ENCODE results near the gene GAS2L2. TPM values are rescaled to one million over a fixed set of nuclear protein-coding genes. Genes with fewer than 3 reads are reported as not detected.
"Not testable (repeated sequence)": the region's sequence is repeated elsewhere in the genome, so short reads cannot be mapped to it uniquely, and the experiment has no call there.

Gene GAS2L2
- total RNA-seq, 1 experiment from 2014 or later: not detected

DNA sequence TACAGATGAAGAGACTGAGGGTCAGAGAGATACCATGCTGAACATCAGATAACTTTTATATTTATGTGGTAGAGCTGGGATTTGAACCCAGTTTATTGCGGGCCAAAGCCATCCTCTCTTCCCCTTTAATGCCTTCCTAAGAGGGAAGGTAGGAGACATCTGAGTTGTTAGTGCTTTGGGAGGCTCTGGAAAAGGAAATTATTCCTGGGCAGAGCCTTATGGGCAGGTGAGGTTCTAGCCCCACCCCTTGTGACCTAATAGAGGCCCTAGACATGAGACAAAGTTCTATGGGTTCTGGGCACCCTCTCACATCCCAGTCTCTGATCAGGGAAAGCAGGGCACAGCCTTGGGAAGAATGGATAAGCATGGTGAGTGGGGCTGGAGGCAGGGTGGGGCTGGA is 7.5 kb upstream of the GAS2L2 start, which contains the start of gene C17orf50:
Gene C17orf50 (plus strand): TSS at position 301 of the 400 bp plus-strand sequence. CDS start 55 bp downstream, at position 356.
- peaks cover 26% of the 10 kb centered on the region; the same call in 1 of the 2 replicates for H3K27me3 ChIP-seq (ENCODE audit: insufficient read depth, low read depth)
- DNase-seq: no peak
- H3K79me2 ChIP-seq (ENCODE audit: low read depth): no peaks in the 10 kb centered on the region
- H3K4me3 ChIP-seq: no peak within 1 kb of the TSS
- POLR2A ChIA-PET (ENCODE audit: unreplicated experiment): no interaction called here
- H3K9me3 ChIP-seq (ENCODE audit: insufficient read depth, low read depth): no peaks in the 10 kb centered on the region
- 0 out of 2 replicates have a peak, but pooled peaks cover 3% of the 10 kb centered on the region for H3F3A ChIP-seq (ENCODE audit: insufficient read depth, low read depth)
- H3K36me3 ChIP-seq (ENCODE audit: low read depth): no peaks in the 10 kb centered on the region
- no TSS peak for BruUV-seq (replicated peaks)
- H3K9me2 ChIP-seq (ENCODE audit: insufficient read depth): no peaks in the 10 kb centered on the region
- no peak within 1 kb of the TSS for H3K27ac ChIP-seq
- CTCF ChIA-PET: no interaction called here
- H3K4me1 ChIP-seq (replicated peaks; ENCODE audit: insufficient read depth): no peaks in the 10 kb centered on the region
- intact Hi-C loops (cut with micrococcal nuclease; ENCODE audit: unreplicated experiment): no loop called here
- no peaks in the 10 kb centered on the region for H4K20me1 ChIP-seq (ENCODE audit: insufficient read depth)
- TF ChIP-seq EZH2 (IDR thresholded peaks at IDR 0.05; ENCODE audit: low read depth): no peak
- TF ChIP-seq, protein P1, sequence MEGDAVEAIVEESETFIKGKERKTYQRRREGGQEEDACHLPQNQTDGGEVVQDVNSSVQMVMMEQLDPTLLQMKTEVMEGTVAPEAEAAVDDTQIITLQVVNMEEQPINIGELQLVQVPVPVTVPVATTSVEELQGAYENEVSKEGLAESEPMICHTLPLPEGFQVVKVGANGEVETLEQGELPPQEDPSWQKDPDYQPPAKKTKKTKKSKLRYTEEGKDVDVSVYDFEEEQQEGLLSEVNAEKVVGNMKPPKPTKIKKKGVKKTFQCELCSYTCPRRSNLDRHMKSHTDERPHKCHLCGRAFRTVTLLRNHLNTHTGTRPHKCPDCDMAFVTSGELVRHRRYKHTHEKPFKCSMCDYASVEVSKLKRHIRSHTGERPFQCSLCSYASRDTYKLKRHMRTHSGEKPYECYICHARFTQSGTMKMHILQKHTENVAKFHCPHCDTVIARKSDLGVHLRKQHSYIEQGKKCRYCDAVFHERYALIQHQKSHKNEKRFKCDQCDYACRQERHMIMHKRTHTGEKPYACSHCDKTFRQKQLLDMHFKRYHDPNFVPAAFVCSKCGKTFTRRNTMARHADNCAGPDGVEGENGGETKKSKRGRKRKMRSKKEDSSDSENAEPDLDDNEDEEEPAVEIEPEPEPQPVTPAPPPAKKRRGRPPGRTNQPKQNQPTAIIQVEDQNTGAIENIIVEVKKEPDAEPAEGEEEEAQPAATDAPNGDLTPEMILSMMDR (conservative IDR thresholded peaks at IDR 0.05): no peak
- no peak within 1 kb of the TSS for H2AFZ ChIP-seq
- H3K4me2 ChIP-seq: no peak within 1 kb of the TSS

DNA sequence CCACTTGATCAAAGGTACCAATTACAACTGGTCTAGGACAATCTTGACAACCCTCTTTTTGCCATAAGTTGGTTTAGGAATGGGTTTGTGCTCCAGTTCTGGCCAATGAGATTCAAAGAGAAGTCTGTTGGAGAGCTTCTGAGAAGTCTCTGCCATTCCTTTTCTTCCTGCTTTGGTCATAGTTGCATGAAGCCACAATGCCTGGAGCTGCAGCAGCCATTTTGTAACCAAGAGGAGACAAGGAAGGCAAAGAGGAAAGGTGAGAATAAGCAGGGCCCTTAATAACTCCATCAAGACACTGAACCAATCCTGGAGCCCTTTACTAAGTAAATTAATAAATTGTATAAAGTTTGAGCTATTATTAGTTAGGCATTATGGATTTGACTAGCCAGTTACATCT is 4.2 kb upstream of the GAS2L2 start:
- TF ChIP-seq EZH2 (IDR thresholded peaks at IDR 0.05; ENCODE audit: low read depth): no peak
- TF ChIP-seq, protein P1 (conservative IDR thresholded peaks at IDR 0.05): no peak
- no TSS peak for BruUV-seq (replicated peaks)
- H3K9me3 ChIP-seq (ENCODE audit: insufficient read depth, low read depth): no peaks in the 10 kb centered on the region
- 0 out of 2 replicates have a peak, but pooled peaks cover 3% of the 10 kb centered on the region for H3F3A ChIP-seq (ENCODE audit: insufficient read depth, low read depth)
- no peak overlapping the region for H2AFZ ChIP-seq
- no peaks in the 10 kb centered on the region for H3K36me3 ChIP-seq (ENCODE audit: low read depth)
- DNase-seq: no peak
- H3K4me2 ChIP-seq: no peak overlapping the region
- ChIA-PET CTCF (interaction anchor here (0.6 kb wide), 1 partner anchor 14 kb away, joined by 3 read pairs; no protein-coding TSS in a partner anchor), POLR2A (ENCODE audit: unreplicated experiment) (no interaction called here)
- intact Hi-C loops (cut with micrococcal nuclease; ENCODE audit: unreplicated experiment): no loop called here
- H3K27ac ChIP-seq: no peak overlapping the region
- no peaks in the 10 kb centered on the region for H3K79me2 ChIP-seq (ENCODE audit: low read depth)
- H4K20me1 ChIP-seq (ENCODE audit: insufficient read depth): no peaks in the 10 kb centered on the region
- H3K27me3 ChIP-seq (ENCODE audit: insufficient read depth, low read depth): 0 out of 2 replicates have a peak, but pooled peaks cover 17% of the 10 kb centered on the region
- H3K9me2 ChIP-seq (ENCODE audit: insufficient read depth): no peaks in the 10 kb centered on the region
- no peak overlapping the region for H3K4me3 ChIP-seq
- H3K4me1 ChIP-seq (replicated peaks; ENCODE audit: insufficient read depth): no peaks in the 10 kb centered on the region

DNA sequence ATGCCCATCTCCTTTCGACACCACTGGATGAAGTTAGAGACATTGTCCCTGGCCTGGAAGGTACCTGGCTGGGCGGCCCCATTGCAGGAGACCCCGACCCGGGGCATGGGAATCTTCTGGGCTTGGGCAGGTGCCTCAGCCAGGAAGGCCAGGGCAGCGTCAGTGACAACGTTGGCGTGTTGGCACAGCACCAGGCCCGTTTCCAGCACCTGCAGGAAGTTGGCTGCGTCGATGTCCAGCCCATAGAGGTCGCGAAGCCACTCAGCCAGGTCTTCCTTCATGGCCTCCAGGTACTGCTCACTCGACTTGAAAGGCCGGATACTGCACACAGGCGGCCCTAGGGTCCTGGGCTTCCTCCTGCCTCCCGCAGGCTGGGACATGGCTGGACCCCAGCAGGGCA is 568 bp downstream of the GAS2L2 start:
- ChIA-PET POLR2A (ENCODE audit: unreplicated experiment) (no interaction called here), CTCF (no interaction called here)
- H3K36me3 ChIP-seq (ENCODE audit: low read depth): no peaks in the 10 kb centered on the region
- H3K9me2 ChIP-seq (ENCODE audit: insufficient read depth): no peaks in the 10 kb centered on the region
- H3K27me3 ChIP-seq (ENCODE audit: insufficient read depth, low read depth): peaks cover 4% of the 10 kb centered on the region; the same call in 1 of the 2 replicates
- H3F3A ChIP-seq (ENCODE audit: insufficient read depth, low read depth): no peaks in the 10 kb centered on the region
- H3K79me2 ChIP-seq (ENCODE audit: low read depth): no peaks in the 10 kb centered on the region
- no peaks in the 10 kb centered on the region for H3K9me3 ChIP-seq (ENCODE audit: insufficient read depth, low read depth)
- no peak overlapping the region for H3K4me2 ChIP-seq
- H3K4me3 ChIP-seq: no peak overlapping the region
- no peaks in the 10 kb centered on the region for H3K4me1 ChIP-seq (replicated peaks; ENCODE audit: insufficient read depth)
- intact Hi-C loops (cut with micrococcal nuclease; ENCODE audit: unreplicated experiment): no loop called here
- no TSS peak for BruUV-seq (replicated peaks)
- no peak overlapping the region for H3K27ac ChIP-seq
- no peak overlapping the region for H2AFZ ChIP-seq
- peak in 1 of 2 experiments; percentile 38 for DNase-seq
- no peak for TF ChIP-seq EZH2 (IDR thresholded peaks at IDR 0.05; ENCODE audit: low read depth)
- TF ChIP-seq, protein P1 (conservative IDR thresholded peaks at IDR 0.05): no peak
- no peaks in the 10 kb centered on the region for H4K20me1 ChIP-seq (ENCODE audit: insufficient read depth)

DNA sequence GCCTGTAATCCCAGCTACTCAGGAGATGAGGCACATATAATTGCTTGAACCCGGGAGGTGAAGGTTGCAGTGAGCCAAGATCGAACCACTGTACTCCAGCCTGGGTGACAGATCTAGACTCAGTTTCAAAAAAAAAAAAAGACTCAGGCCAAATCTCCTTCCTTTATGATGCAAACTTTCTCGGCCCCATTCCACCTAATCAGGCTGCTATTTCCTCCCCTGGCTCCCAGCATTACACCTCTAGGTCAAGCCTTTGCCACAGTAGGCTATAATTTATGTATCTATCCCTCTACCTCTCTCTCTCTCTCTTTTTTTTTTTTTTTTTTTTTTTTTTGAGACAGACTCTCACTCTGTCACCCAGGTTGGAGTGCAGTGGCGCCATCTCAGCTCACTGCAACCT is 1.5 kb downstream of the GAS2L2 start:
- H3K27me3 ChIP-seq (ENCODE audit: insufficient read depth, low read depth); H3K4me2 ChIP-seq; H3K9me2 ChIP-seq (ENCODE audit: insufficient read depth); H3F3A ChIP-seq (ENCODE audit: insufficient read depth, low read depth); H3K4me3 ChIP-seq; H3K79me2 ChIP-seq (ENCODE audit: low read depth); CTCF ChIA-PET; H4K20me1 ChIP-seq (ENCODE audit: insufficient read depth); BruUV-seq (replicated peaks); intact Hi-C loops (cut with micrococcal nuclease; ENCODE audit: unreplicated experiment); H3K4me1 ChIP-seq (replicated peaks; ENCODE audit: insufficient read depth); H2AFZ ChIP-seq; H3K9me3 ChIP-seq (ENCODE audit: insufficient read depth, low read depth); H3K36me3 ChIP-seq (ENCODE audit: low read depth); H3K27ac ChIP-seq; DNase-seq: not testable (repeated sequence)
- POLR2A ChIA-PET (ENCODE audit: unreplicated experiment): interaction anchor here (0.9 kb wide), 1 partner anchor 788 kb away, joined by 17 read pairs; no protein-coding TSS in a partner anchor

Data from PC-9 (cell line).